ENCODE results near the gene KRTAP10-6.
"Not testable (repeated sequence)": the region's sequence is repeated elsewhere in the genome, so short reads cannot be mapped to it uniquely, and the experiment has no call there.

The KRTAP10-6 gene

DNA sequence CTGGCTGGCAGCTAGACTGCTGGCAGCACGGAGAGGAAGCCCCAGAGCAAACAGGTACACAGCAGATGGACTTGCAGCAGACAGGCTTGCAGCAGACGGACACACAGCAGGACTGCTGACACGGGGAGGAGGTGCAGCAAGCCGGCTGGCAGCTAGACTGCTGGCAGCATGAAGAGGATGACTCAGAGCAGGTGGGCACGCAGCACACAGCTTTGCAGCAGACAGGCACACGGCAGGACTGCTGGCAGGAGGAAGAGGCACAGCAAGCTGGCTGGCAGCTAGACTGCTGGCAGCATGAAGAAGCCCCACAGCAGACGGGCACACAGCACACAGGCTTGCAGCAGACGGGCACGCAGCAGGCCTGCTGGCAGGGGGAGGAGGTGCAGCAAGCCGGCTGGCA, 41.5 kb downstream of the KRTAP10-6 start:
- Histone ChIP-seq H4K8ac (ENCODE audit: low read length) (no peak overlapping the region), H3K23ac (ENCODE audit: low read length in 2 of 2) (no peak overlapping the region), H2BK12ac (ENCODE audit: low read length in 2 of 2) (no peak overlapping the region), H3K27ac (ENCODE audit: low read length, poor library complexity, severe bottlenecking) (no peak overlapping the region), H3K18ac (ENCODE audit: low read depth in 1 of 2, low read length in 2 of 2) (no peak overlapping the region), H3K36me3 (ENCODE audit: control insufficient read depth in 1 of 2, insufficient read depth in 2 of 2, low read depth in 1 of 2, low read length in 2 of 2) (no peaks in the 10 kb centered on the region), H3K4me1 (ENCODE audit: control insufficient read depth, insufficient read depth, low read depth, low read length) (no peaks in the 10 kb centered on the region), H3K79me1 (replicated peaks; ENCODE audit: low read length, poor library complexity, severe bottlenecking) (no peaks in the 10 kb centered on the region), H2AK5ac (ENCODE audit: low read length, severe bottlenecking) (no peak overlapping the region), H2BK5ac (ENCODE audit: low read depth, low read length, poor library complexity, severe bottlenecking) (no peak overlapping the region), H2AFZ (ENCODE audit: low read depth, low read length) (no peak overlapping the region), H2BK120ac (ENCODE audit: low read depth, low read length) (no peak overlapping the region), H3K4me2 (ENCODE audit: low read length, poor library complexity, severe bottlenecking) (no peak overlapping the region), H4K91ac (ENCODE audit: low read length) (no peak overlapping the region), H3K9me3 (ENCODE audit: control insufficient read depth, low read length) (peaks cover 10% of the 10 kb centered on the region), H3K9ac (ENCODE audit: low read length) (no peak overlapping the region), H3K4me3 (ENCODE audit: insufficient read depth in 1 of 2, low read depth in 1 of 2, low read length in 2 of 2) (no peak overlapping the region), H3K27me3 (ENCODE audit: control insufficient read depth in 1 of 2, insufficient read depth in 1 of 2, low read length in 2 of 2) (peaks cover 19 to 51% of the 10 kb centered on the region in 2 experiments), H3K14ac (ENCODE audit: low read length in 2 of 2) (no peak overlapping the region), H3K4ac (ENCODE audit: low read depth in 1 of 2, low read length in 2 of 2) (no peak overlapping the region), H2BK15ac (ENCODE audit: low read depth, poor library complexity, severe bottlenecking) (no peak overlapping the region)
- DNase-seq: no peak
- WGBS: 73% methylated on average over 10 of the region's 10 CpGs

DNA sequence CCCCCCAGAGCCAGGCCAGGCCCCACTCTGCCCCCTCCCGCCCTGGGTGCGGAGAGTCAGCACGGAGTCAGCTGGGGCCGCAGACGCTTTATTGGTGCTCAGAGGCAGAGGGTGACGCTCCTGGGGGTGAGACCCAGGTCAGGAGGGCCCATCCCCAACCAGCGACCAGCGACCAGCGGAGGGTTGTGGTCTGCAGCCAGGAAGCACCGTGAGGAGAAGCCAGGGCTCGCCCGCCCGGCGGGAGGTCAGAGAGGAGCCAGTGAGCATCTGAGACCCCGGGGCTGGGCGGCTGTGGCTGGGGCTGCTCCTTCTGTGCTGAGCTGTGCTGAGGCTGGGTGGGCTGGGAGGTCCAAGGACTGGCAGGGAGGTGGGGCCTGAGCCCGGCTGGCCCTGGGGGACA, 42.0 kb downstream of the KRTAP10-6 start:
- H3K36me3 ChIP-seq (ENCODE audit: control insufficient read depth in 1 of 2, insufficient read depth in 2 of 2, low read depth in 1 of 2, low read length in 2 of 2); H3K79me1 ChIP-seq (replicated peaks; ENCODE audit: low read length, poor library complexity, severe bottlenecking); H3K9ac ChIP-seq (ENCODE audit: low read length); H2AFZ ChIP-seq (ENCODE audit: low read depth, low read length); DNase-seq; H3K27ac ChIP-seq (ENCODE audit: low read length, poor library complexity, severe bottlenecking); H2AK5ac ChIP-seq (ENCODE audit: low read length, severe bottlenecking); H4K8ac ChIP-seq (ENCODE audit: low read length); H3K4ac ChIP-seq (ENCODE audit: low read depth in 1 of 2, low read length in 2 of 2); H2BK120ac ChIP-seq (ENCODE audit: low read depth, low read length); H3K18ac ChIP-seq (ENCODE audit: low read depth in 1 of 2, low read length in 2 of 2); H3K23ac ChIP-seq (ENCODE audit: low read length in 2 of 2); H2BK12ac ChIP-seq (ENCODE audit: low read length in 2 of 2); H3K4me3 ChIP-seq (ENCODE audit: insufficient read depth in 1 of 2, low read depth in 1 of 2, low read length in 2 of 2); H2BK5ac ChIP-seq (ENCODE audit: low read depth, low read length, poor library complexity, severe bottlenecking); H2BK15ac ChIP-seq (ENCODE audit: low read depth, poor library complexity, severe bottlenecking); H3K14ac ChIP-seq (ENCODE audit: low read length in 2 of 2); H3K4me2 ChIP-seq (ENCODE audit: low read length, poor library complexity, severe bottlenecking); H3K4me1 ChIP-seq (ENCODE audit: control insufficient read depth, insufficient read depth, low read depth, low read length); H4K91ac ChIP-seq (ENCODE audit: low read length): not testable (repeated sequence)
- H3K27me3 ChIP-seq (ENCODE audit: control insufficient read depth in 1 of 2, insufficient read depth in 1 of 2, low read length in 2 of 2): peaks cover 19 to 50% of the 10 kb centered on the region in 2 experiments
- 74% methylated on average over 17 of the region's 17 CpGs for WGBS
- peaks cover 10% of the 10 kb centered on the region for H3K9me3 ChIP-seq (ENCODE audit: control insufficient read depth, low read length)

DNA sequence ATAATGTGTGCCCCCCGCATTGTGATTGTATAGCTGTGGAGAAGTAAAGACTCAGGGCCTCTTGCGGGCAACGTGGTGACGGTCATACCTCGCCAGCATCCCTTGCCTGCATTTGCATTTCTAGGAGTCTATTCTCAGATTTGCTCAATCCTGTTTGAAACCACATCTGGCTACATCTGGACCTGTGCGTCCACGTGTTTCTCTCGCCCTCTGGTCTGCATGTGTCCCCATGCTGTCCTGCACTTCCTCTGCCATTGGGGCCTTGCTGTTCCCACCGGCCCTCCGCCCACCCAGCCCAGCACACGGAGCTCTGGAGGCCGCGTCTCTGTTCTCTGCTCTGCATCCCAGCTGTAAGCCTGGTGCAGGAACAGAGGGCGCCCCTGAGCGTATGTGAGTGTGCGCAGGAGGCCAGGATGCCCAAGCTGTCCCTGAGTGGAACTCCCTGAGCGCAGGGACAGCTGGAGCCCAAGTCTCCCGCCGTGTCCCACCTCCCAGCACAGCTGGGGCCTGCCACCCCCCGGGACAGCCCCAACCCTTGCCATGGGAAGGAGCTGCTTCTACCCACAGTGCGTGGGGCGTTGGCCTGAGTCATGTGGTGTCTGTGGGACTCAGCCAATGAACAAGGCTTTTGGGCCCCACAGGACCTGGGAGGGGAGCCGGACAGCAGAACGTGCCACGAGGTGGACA, 42.6 kb downstream of the KRTAP10-6 start:
- no peak overlapping the region for H3K4ac ChIP-seq (ENCODE audit: low read depth in 1 of 2, low read length in 2 of 2)
- H2BK15ac ChIP-seq (ENCODE audit: low read depth, poor library complexity, severe bottlenecking): no peak overlapping the region
- peaks cover 19 to 44% of the 10 kb centered on the region in 2 experiments for H3K27me3 ChIP-seq (ENCODE audit: control insufficient read depth in 1 of 2, insufficient read depth in 1 of 2, low read length in 2 of 2)
- H3K27ac ChIP-seq (ENCODE audit: low read length, poor library complexity, severe bottlenecking): no peak overlapping the region
- H2BK12ac ChIP-seq (ENCODE audit: low read length in 2 of 2): no peak overlapping the region
- DNase-seq: no peak
- no peaks in the 10 kb centered on the region for H3K4me1 ChIP-seq (ENCODE audit: control insufficient read depth, insufficient read depth, low read depth, low read length)
- H4K91ac ChIP-seq (ENCODE audit: low read length): no peak overlapping the region
- H2BK5ac ChIP-seq (ENCODE audit: low read depth, low read length, poor library complexity, severe bottlenecking): no peak overlapping the region
- no peak overlapping the region for H3K4me2 ChIP-seq (ENCODE audit: low read length, poor library complexity, severe bottlenecking)
- no peak overlapping the region for H4K8ac ChIP-seq (ENCODE audit: low read length)
- H3K9me3 ChIP-seq (ENCODE audit: control insufficient read depth, low read length): peaks cover 10% of the 10 kb centered on the region
- H3K79me1 ChIP-seq (replicated peaks; ENCODE audit: low read length, poor library complexity, severe bottlenecking): no peaks in the 10 kb centered on the region
- no peak overlapping the region for H3K9ac ChIP-seq (ENCODE audit: low read length)
- no peak overlapping the region for H3K14ac ChIP-seq (ENCODE audit: low read length in 2 of 2)
- no peak overlapping the region for H3K23ac ChIP-seq (ENCODE audit: low read length in 2 of 2)
- no peak overlapping the region for H2BK120ac ChIP-seq (ENCODE audit: low read depth, low read length)
- H3K4me3 ChIP-seq (ENCODE audit: insufficient read depth in 1 of 2, low read depth in 1 of 2, low read length in 2 of 2): no peak overlapping the region
- no peak overlapping the region for H3K18ac ChIP-seq (ENCODE audit: low read depth in 1 of 2, low read length in 2 of 2)
- H2AK5ac ChIP-seq (ENCODE audit: low read length, severe bottlenecking): no peak overlapping the region
- no peak overlapping the region for H2AFZ ChIP-seq (ENCODE audit: low read depth, low read length)
- 77% methylated on average over 25 of the region's 25 CpGs for WGBS
- no peaks in the 10 kb centered on the region for H3K36me3 ChIP-seq (ENCODE audit: control insufficient read depth in 1 of 2, insufficient read depth in 2 of 2, low read depth in 1 of 2, low read length in 2 of 2)

DNA sequence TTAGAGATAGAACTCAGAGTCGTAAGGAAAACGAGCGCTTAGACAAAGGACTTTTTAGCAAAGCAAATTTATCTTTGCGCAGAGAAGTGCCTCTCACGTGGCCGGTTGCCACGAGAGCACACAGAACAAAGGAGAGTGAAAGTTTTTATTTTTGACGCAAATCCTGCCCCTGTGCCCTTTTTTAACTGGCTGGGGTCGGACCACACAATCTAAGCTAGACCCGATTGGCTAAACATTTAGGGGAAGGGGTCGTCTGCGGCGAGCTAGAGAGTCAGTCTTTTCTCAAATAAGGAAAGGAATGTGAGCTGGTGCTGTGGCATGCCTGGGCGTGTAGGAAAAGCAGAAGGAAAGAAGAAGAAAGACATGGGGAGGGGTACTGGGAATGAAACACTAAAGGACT, 43.4 kb downstream of the KRTAP10-6 start:
- no peak overlapping the region for H3K27ac ChIP-seq (ENCODE audit: low read length, poor library complexity, severe bottlenecking)
- H3K4me2 ChIP-seq (ENCODE audit: low read length, poor library complexity, severe bottlenecking): no peak overlapping the region
- no peak overlapping the region for H2BK5ac ChIP-seq (ENCODE audit: low read depth, low read length, poor library complexity, severe bottlenecking)
- H3K9me3 ChIP-seq (ENCODE audit: control insufficient read depth, low read length): peaks cover 10% of the 10 kb centered on the region
- WGBS: 62% methylated on average over 14 of the region's 14 CpGs
- H3K4me3 ChIP-seq (ENCODE audit: insufficient read depth in 1 of 2, low read depth in 1 of 2, low read length in 2 of 2): no peak overlapping the region
- no peaks in the 10 kb centered on the region for H3K4me1 ChIP-seq (ENCODE audit: control insufficient read depth, insufficient read depth, low read depth, low read length)
- no peak overlapping the region for H2BK15ac ChIP-seq (ENCODE audit: low read depth, poor library complexity, severe bottlenecking)
- H3K14ac ChIP-seq (ENCODE audit: low read length in 2 of 2): no peak overlapping the region
- no peak overlapping the region for H4K8ac ChIP-seq (ENCODE audit: low read length)
- no peaks in the 10 kb centered on the region for H3K36me3 ChIP-seq (ENCODE audit: control insufficient read depth in 1 of 2, insufficient read depth in 2 of 2, low read depth in 1 of 2, low read length in 2 of 2)
- H2BK12ac ChIP-seq (ENCODE audit: low read length in 2 of 2): no peak overlapping the region
- H3K23ac ChIP-seq (ENCODE audit: low read length in 2 of 2): no peak overlapping the region
- no peak overlapping the region for H2AFZ ChIP-seq (ENCODE audit: low read depth, low read length)
- H3K9ac ChIP-seq (ENCODE audit: low read length): no peak overlapping the region
- H2AK5ac ChIP-seq (ENCODE audit: low read length, severe bottlenecking): no peak overlapping the region
- no peak for DNase-seq
- H3K79me1 ChIP-seq (replicated peaks; ENCODE audit: low read length, poor library complexity, severe bottlenecking): no peaks in the 10 kb centered on the region
- no peak overlapping the region for H3K18ac ChIP-seq (ENCODE audit: low read depth in 1 of 2, low read length in 2 of 2)
- no peak overlapping the region for H2BK120ac ChIP-seq (ENCODE audit: low read depth, low read length)
- peaks cover 19 to 41% of the 10 kb centered on the region in 2 experiments for H3K27me3 ChIP-seq (ENCODE audit: control insufficient read depth in 1 of 2, insufficient read depth in 1 of 2, low read length in 2 of 2)
- no peak overlapping the region for H3K4ac ChIP-seq (ENCODE audit: low read depth in 1 of 2, low read length in 2 of 2)
- no peak overlapping the region for H4K91ac ChIP-seq (ENCODE audit: low read length)
